Measurements from ENCODE around the gene TMC6. TPM values are rescaled to one million over a fixed set of nuclear protein-coding genes. Genes with fewer than 3 reads are reported as not detected.

The TMC6 gene
- total and polyA plus RNA-seq, 2 of the 13 experiments (the other 11 are each of a cell fraction or from before 2014, with no cell fraction given) = 48.4 to 99.1 TPM

DNA sequence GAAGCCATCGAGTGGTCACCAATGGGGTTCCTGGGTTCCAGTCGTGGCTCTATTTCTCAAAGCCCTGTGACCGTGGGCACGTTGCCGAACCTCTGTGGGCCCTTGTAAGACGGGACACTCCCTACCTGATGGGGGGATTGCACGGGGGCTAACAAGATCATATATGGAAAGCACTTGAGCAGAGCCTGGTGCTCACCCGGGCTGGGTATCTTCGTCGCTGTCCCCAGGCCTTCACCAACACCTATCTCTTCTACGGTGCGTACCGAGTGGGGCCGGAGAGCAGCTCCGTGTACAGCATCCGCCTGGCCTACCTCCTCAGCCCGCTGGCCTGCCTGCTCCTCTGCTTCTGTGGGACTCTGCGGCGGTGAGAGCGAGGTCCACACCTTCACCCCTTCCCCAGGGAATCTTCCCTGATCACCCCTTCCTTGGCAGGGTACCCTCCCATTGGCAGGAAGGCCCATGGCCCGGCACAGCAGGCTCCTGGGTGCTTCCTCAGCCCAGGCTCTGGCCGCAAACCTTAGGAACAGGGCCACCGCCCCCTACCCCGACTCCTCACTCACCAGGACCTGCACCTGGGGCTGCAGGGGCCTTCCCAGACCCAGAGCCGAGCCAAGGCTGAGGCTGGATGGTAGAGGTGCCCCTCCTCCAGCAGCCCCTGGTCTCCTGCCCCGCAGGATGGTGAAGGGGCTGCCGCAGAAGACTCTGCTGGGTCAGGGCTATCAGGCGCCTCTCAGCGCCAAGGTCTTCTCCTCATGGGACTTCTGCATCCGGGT, 4.8 kb upstream of the TMC6 start:
- FAIRE-seq (no peak), DNase-seq (ENCODE audit: low spot score) (no peak), ATAC-seq (no peak)
- Histone ChIP-seq H3K9me3 (ENCODE audit: low read length) (no peaks in the 10 kb centered on the region), H3K4me3 (replicated peaks in 1 of 3; ENCODE audit: insufficient read depth in 1 of 3, low read depth in 2 of 3, low read length in 3 of 3) (no peak overlapping the region), H4K20me1 (ENCODE audit: insufficient read depth, low read length) (no peaks in the 10 kb centered on the region), H3K9ac (ENCODE audit: insufficient read depth, low read depth, low read length) (no peak overlapping the region), H3K27me3 (ENCODE audit: control insufficient read depth in 1 of 2, insufficient read depth in 2 of 2, low read length in 2 of 2) (no peaks in the 10 kb centered on the region), H3K36me3 (replicated peaks in 1 of 2; ENCODE audit: control insufficient read depth in 1 of 2, insufficient read depth in 2 of 2, low read length in 2 of 2) (no peaks in the 10 kb centered on the region), H3K4me1 (ENCODE audit: insufficient read depth, low read length) (peaks cover 89% of the 10 kb centered on the region), H2AFZ (ENCODE audit: low read length) (no peak overlapping the region), H3K27ac (ENCODE audit: extremely low read length, insufficient read depth, low read length) (no peak overlapping the region), H3K79me2 (ENCODE audit: insufficient read depth, low read length) (no peaks in the 10 kb centered on the region), H3K4me2 (ENCODE audit: low read depth, low read length) (peak overlapping the region; percentile 29; the same call in 1 of the 2 replicates)
- in situ Hi-C loops (cut with HindIII; ENCODE audit: extremely low pct_ligation_motif_present, low pct_unique_long_range_greater_than_20kb) = no loop called here
- 68% methylated on average over 25 of the region's 30 CpGs for WGBS (ENCODE audit: low lambda C conversion rate)
- intact Hi-C loops (cut with micrococcal nuclease; ENCODE audit: unreplicated experiment) = no loop called here
- POLR2A ChIA-PET = interaction anchor here (0.7 kb wide), 1 partner anchor 175 kb away, joined by 3 read pairs; the partner anchor contains the start of gene TNRC6C
- CTCF ChIA-PET (ENCODE audit: low intra/inter-chr PET ratio, low total read pairs) = interaction anchor here (1.3 to 2.3 kb wide), 2 partner anchors 16 to 21 kb away, joined by 11 to 17 read pairs; no protein-coding TSS in a partner anchor
- no peak for TF ChIP-seq ZNF746 (CRISPR knock-in tag; IDR thresholded peaks at IDR 0.05)
- TF ChIP-seq CCDC6 (CRISPR knock-in tag; IDR thresholded peaks at IDR 0.05) = 0 out of 2 replicates have a peak, but pooled peaks have one; percentile 4
- TF ChIP-seq ZBTB38 (CRISPR knock-in tag; IDR thresholded peaks at IDR 0.05) = peak; percentile 52; the same call in 1 of the 2 replicates
- no peak for TF ChIP-seq TEAD3 (CRISPR knock-in tag; optimal IDR thresholded peaks at IDR 0.05; ENCODE audit: borderline replicate concordance)
- TF ChIP-seq, protein P1, sequence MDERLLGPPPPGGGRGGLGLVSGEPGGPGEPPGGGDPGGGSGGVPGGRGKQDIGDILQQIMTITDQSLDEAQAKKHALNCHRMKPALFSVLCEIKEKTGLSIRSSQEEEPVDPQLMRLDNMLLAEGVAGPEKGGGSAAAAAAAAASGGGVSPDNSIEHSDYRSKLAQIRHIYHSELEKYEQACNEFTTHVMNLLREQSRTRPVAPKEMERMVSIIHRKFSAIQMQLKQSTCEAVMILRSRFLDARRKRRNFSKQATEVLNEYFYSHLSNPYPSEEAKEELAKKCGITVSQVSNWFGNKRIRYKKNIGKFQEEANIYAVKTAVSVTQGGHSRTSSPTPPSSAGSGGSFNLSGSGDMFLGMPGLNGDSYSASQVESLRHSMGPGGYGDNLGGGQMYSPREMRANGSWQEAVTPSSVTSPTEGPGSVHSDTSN (CRISPR knock-in tag; IDR thresholded peaks at IDR 0.05) = 0 out of 2 replicates have a peak, but pooled peaks have one; percentile 12
- TF ChIP-seq HNRNPL (IDR thresholded peaks at IDR 0.05; ENCODE audit: low read depth, low read length) = 0 out of 2 replicates have a peak, but pooled peaks have one; percentile 37
- 0 out of 2 replicates have a peak, but pooled peaks have one; percentile 15 for TF ChIP-seq ZFY (CRISPR knock-in tag; IDR thresholded peaks at IDR 0.05)
- TF ChIP-seq, protein P2, sequence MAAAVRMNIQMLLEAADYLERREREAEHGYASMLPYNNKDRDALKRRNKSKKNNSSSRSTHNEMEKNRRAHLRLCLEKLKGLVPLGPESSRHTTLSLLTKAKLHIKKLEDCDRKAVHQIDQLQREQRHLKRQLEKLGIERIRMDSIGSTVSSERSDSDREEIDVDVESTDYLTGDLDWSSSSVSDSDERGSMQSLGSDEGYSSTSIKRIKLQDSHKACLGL (CRISPR knock-in tag; IDR thresholded peaks at IDR 0.05) = 0 out of 2 replicates have a peak, but pooled peaks have one; percentile 42
- TF ChIP-seq SNAPC2 (CRISPR knock-in tag; IDR thresholded peaks at IDR 0.05) = no peak
- TF ChIP-seq, protein P3, sequence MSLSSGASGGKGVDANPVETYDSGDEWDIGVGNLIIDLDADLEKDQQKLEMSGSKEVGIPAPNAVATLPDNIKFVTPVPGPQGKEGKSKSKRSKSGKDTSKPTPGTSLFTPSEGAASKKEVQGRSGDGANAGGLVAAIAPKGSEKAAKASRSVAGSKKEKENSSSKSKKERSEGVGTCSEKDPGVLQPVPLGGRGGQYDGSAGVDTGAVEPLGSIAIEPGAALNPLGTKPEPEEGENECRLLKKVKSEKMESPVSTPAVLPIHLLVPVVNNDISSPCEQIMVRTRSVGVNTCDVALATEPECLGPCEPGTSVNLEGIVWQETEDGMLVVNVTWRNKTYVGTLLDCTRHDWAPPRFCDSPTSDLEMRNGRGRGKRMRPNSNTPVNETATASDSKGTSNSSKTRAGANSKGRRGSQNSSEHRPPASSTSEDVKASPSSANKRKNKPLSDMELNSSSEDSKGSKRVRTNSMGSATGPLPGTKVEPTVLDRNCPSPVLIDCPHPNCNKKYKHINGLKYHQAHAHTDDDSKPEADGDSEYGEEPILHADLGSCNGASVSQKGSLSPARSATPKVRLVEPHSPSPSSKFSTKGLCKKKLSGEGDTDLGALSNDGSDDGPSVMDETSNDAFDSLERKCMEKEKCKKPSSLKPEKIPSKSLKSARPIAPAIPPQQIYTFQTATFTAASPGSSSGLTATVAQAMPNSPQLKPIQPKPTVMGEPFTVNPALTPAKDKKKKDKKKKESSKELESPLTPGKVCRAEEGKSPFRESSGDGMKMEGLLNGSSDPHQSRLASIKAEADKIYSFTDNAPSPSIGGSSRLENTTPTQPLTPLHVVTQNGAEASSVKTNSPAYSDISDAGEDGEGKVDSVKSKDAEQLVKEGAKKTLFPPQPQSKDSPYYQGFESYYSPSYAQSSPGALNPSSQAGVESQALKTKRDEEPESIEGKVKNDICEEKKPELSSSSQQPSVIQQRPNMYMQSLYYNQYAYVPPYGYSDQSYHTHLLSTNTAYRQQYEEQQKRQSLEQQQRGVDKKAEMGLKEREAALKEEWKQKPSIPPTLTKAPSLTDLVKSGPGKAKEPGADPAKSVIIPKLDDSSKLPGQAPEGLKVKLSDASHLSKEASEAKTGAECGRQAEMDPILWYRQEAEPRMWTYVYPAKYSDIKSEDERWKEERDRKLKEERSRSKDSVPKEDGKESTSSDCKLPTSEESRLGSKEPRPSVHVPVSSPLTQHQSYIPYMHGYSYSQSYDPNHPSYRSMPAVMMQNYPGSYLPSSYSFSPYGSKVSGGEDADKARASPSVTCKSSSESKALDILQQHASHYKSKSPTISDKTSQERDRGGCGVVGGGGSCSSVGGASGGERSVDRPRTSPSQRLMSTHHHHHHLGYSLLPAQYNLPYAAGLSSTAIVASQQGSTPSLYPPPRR (CRISPR knock-in tag; IDR thresholded peaks at IDR 0.05; ENCODE audit: borderline replicate concordance) = 0 out of 2 replicates have a peak, but pooled peaks have one; percentile 2
- no TSS peak for BruUV-seq (replicated peaks)

Measured in HepG2 (cell line).